Gastroesophageal sphincter (tissue), 4 donors: Measurements from ENCODE around the gene TGFBR3. TPM values are rescaled to one million over a fixed set of nuclear protein-coding genes. Genes with fewer than 3 reads are reported as not detected.

Source experiments
- ATAC-seq: fragments of 150-250 bp; one replicate; pipeline ENCODE4 v1.9.1; 2016; ENCODE audit warnings: mild to moderate bottlenecking, moderate library complexity
- H3K27ac ChIP-seq, 4 donors: fragments of 200-600 bp; sonication (generic) in 3 of 4; 1 replicate in 3 of 4; 2 replicates in 1 of 4; pipeline ENCODE4 v1.5.1; 2016 to 2019
- H3K27me3 ChIP-seq: fragments of 200-600 bp; sonication (generic); one replicate; pipeline ENCODE4 v1.5.1; 2019
- H3K36me3 ChIP-seq, 2 donors: fragments of 200-600 bp; sonication (generic); one replicate each; pipeline ENCODE4 v1.5.1; 2019; ENCODE audit warnings: control low read depth in 1 of 2
- H3K4me1 ChIP-seq, 3 donors: fragments of 200-600 bp; sonication (generic); 1 replicate in 2 of 3; 2 replicates in 1 of 3; pipeline ENCODE4 v1.5.1; 2016 to 2019; ENCODE audit warnings: control low read depth in 2 of 3
- H3K4me3 ChIP-seq, 2 donors: fragments of 200-600 bp; sonication (generic); one replicate each; pipeline ENCODE4 v1.5.1; 2019; ENCODE audit warnings: mild to moderate bottlenecking in 1 of 2, moderate library complexity in 1 of 2
- H3K9me3 ChIP-seq, 3 donors: fragments of 200-600 bp; sonication (generic); one replicate each; pipeline ENCODE4 v1.5.1; 2017 to 2019; ENCODE audit warnings: control low read depth in 2 of 3
- CTCF ChIP-seq, 4 experiments: fragments of 200-600 bp in 2 of 4; fragments of 450-650 bp in 2 of 4; sonication (generic) in 1 of 4; IDR thresholded peaks; one replicate each; pipeline ENCODE4 v1.5.1; 2017 to 2019; ENCODE audit warnings: antibody characterized with exemption in 4 of 4, mild to moderate bottlenecking in 2 of 4, moderate library complexity in 2 of 4
- EP300 ChIP-seq: sonication (generic); formaldehyde crosslinking; IDR thresholded peaks from one replicate; pipeline ENCODE4 v1.6.1; 2017; ENCODE audit warnings: antibody characterized with exemption, mild to moderate bottlenecking
- POLR2A ChIP-seq, 2 donors: fragments of 450-650 bp; IDR thresholded peaks; one replicate each; pipeline ENCODE4 v1.6.1; 2017; ENCODE audit warnings: antibody characterized with exemption in 2 of 2, mild to moderate bottlenecking in 2 of 2, moderate library complexity in 1 of 2
- POLR2AphosphoS5 ChIP-seq: sonication (generic); formaldehyde crosslinking; IDR thresholded peaks from one replicate; pipeline ENCODE4 v1.6.1; 2017; ENCODE audit warnings: antibody characterized with exemption
- WGBS, 2 donors: methylation state at CpG; one replicate each; pipeline ENCODE4 v1.1.5; 2018; ENCODE audit warnings: low coverage in 1 of 2; 5-methylcytosine and 5-hydroxymethylcytosine counted together
- total RNA-seq, 4 donors: library from RNA; depleted of rRNA; stranded (reverse); fragments of >200 nt; gene quantifications; one replicate each; pipeline ENCODE4 v1.1.0, GENCODE V29; 2016

Gene TGFBR3
- total RNA-seq, 4 donors from 2014 or later, result 176 to 315 (median 248) TPM

GRCh38 chr1:91912266-91912665 lies 26.3 kb upstream of the TGFBR3 start:
- H3K27me3 ChIP-seq, result no peaks in the 10 kb centered on the region
- no peaks in the 10 kb centered on the region for H3K4me1 ChIP-seq
- H3K9me3 ChIP-seq, result no peaks in the 10 kb centered on the region
- no peak for TF ChIP-seq EP300
- no peak for TF ChIP-seq CTCF (IDR thresholded peaks at IDR 0.05)
- no peak for TF ChIP-seq POLR2AphosphoS5
- no peak for TF ChIP-seq POLR2A (IDR thresholded peaks at IDR 0.05)
- ATAC-seq, result no peak
- no peaks in the 10 kb centered on the region for H3K36me3 ChIP-seq
- no peak overlapping the region for H3K27ac ChIP-seq
- WGBS, 2 donors, result 50 to 85% methylated on average over 1 of the region's 1 CpG
- H3K4me3 ChIP-seq, result no peak overlapping the region

GRCh38 chr1:91901231-91901630 lies 15.3 kb upstream of the TGFBR3 start:
- TF ChIP-seq POLR2AphosphoS5 (no peak), CTCF (IDR thresholded peaks at IDR 0.05) (no peak), EP300 (no peak), POLR2A (IDR thresholded peaks at IDR 0.05) (no peak)
- Histone ChIP-seq H3K27me3 (no peaks in the 10 kb centered on the region), H3K9me3 (no peaks in the 10 kb centered on the region), H3K4me3 (no peak overlapping the region), H3K27ac (no peak overlapping the region), H3K36me3 (no peaks in the 10 kb centered on the region), H3K4me1 (peaks cover 0 to 19% (median 5%) of the 10 kb centered on the region in 3 donors)
- no peak for ATAC-seq

- Histone ChIP-seq H3K36me3 (no peaks in the 10 kb centered on the region), H3K4me3 (no peak overlapping the region), H3K27ac (no peak overlapping the region), H3K9me3 (no peaks in the 10 kb centered on the region), H3K27me3 (no peaks in the 10 kb centered on the region), H3K4me1 (peaks cover 0 to 20% (median 5%) of the 10 kb centered on the region in 3 donors)
- peak; percentile 78 for ATAC-seq
- 100% methylated on average over 1 of the region's 1 CpG for WGBS, 2 donors
- no peak for TF ChIP-seq EP300
- peak; percentile 29 for TF ChIP-seq POLR2AphosphoS5
Measured at GRCh38 chr1:91900562-91900961, 14.6 kb upstream of the TGFBR3 start.

- no peaks in the 10 kb centered on the region for H3K36me3 ChIP-seq
- H3K27me3 ChIP-seq, result no peaks in the 10 kb centered on the region
- H3K9me3 ChIP-seq, result no peaks in the 10 kb centered on the region
- H3K27ac ChIP-seq, result peak overlapping the region; percentile 34 to 63 (median 55)
- no peak for ATAC-seq
- no peak overlapping the region for H3K4me3 ChIP-seq
- WGBS, 2 donors, result 38 to 40% methylated on average over 3 to 4 of the region's 5 CpGs
- peaks cover 5 to 26% (median 7%) of the 10 kb centered on the region in 3 donors for H3K4me1 ChIP-seq
- TF ChIP-seq EP300, result no peak
- no peak for TF ChIP-seq POLR2A (IDR thresholded peaks at IDR 0.05)
- TF ChIP-seq POLR2AphosphoS5, result no peak
Measured at GRCh38 chr1:91897016-91897415, 11.1 kb upstream of the TGFBR3 start.

- Histone ChIP-seq H3K27ac (no peak overlapping the region), H3K27me3 (no peaks in the 10 kb centered on the region), H3K36me3 (no peaks in the 10 kb centered on the region), H3K4me3 (no peak overlapping the region), H3K9me3 (no peaks in the 10 kb centered on the region), H3K4me1 (peaks cover 8 to 36% (median 9%) of the 10 kb centered on the region in 3 donors)
- WGBS, 2 donors, result 8 to 60% methylated on average over 1 to 2 of the region's 2 CpGs
- TF ChIP-seq POLR2A (IDR thresholded peaks at IDR 0.05), result no peak
- no peak for TF ChIP-seq POLR2AphosphoS5
- no peak for TF ChIP-seq EP300
- TF ChIP-seq CTCF (IDR thresholded peaks at IDR 0.05), result no peak
- no peak for ATAC-seq
Measured at GRCh38 chr1:91895832-91896556, 10.0 kb upstream of the TGFBR3 start.
